Measurements from ENCODE around the gene CALML3. TPM values are rescaled to one million over a fixed set of nuclear protein-coding genes. Genes with fewer than 3 reads are reported as not detected.

The CALML3 gene
- total RNA-seq, 2 experiments from 2014 or later = not detected

- ChIA-PET CTCF (ENCODE audit: unreplicated experiment) (no interaction called here), POLR2A (no interaction called here)
- Histone ChIP-seq H3K36me3 (ENCODE audit: insufficient read depth, low read length) (no peaks in the 10 kb centered on the region), H3K4me3 (ENCODE audit: low read depth, low read length, poor library complexity, severe bottlenecking) (no peak within 1 kb of the TSS), H3K79me2 (ENCODE audit: insufficient read depth, low read depth, low read length) (no peaks in the 10 kb centered on the region), H3K9me2 (ENCODE audit: insufficient read depth, low read length) (no peaks in the 10 kb centered on the region), H4K20me1 (ENCODE audit: insufficient read depth, low read length) (no peaks in the 10 kb centered on the region), H3K9me3 (ENCODE audit: low read length) (no peaks in the 10 kb centered on the region), H3K4me2 (ENCODE audit: low read length) (no peak within 1 kb of the TSS), H2AFZ (ENCODE audit: low read length) (no peak within 1 kb of the TSS), H3K4me1 (ENCODE audit: insufficient read depth, low read length, poor library complexity, severe bottlenecking) (no peaks in the 10 kb centered on the region), H3K27ac (ENCODE audit: low read depth, low read length, poor library complexity, severe bottlenecking) (no peak within 1 kb of the TSS)
- TF ChIP-seq CTCF (conservative IDR thresholded peaks at IDR 0.05; ENCODE audit: low read length) (no peak), EZH2phosphoT487 (IDR thresholded peaks at IDR 0.05; ENCODE audit: borderline replicate concordance, low read depth, low read length) (no peak)
- intact Hi-C loops (cut with micrococcal nuclease; ENCODE audit: unreplicated experiment) = no loop called here
- DNase-seq (ENCODE audit: low spot score) = no peak
- no TSS peak for BruUV-seq (replicated peaks)
Measured at GRCh38 chr10:5499493-5500140, 25.1 kb upstream of the CALML3 start, which contains the start of gene CALML5. Gene CALML5, minus strand, starts transcription at chr10:5499570. Its CDS starts 132 bp downstream, at chr10:5499438.

GRCh38 chr10:5500162-5500670, 24.5 kb upstream of the CALML3 start:
- Histone ChIP-seq H4K20me1 (ENCODE audit: insufficient read depth, low read length) (no peaks in the 10 kb centered on the region), H3K4me1 (ENCODE audit: insufficient read depth, low read length, poor library complexity, severe bottlenecking) (no peaks in the 10 kb centered on the region), H3K36me3 (ENCODE audit: insufficient read depth, low read length) (no peaks in the 10 kb centered on the region), H3K9me2 (ENCODE audit: insufficient read depth, low read length) (no peaks in the 10 kb centered on the region), H2AFZ (ENCODE audit: low read length) (no peak overlapping the region), H3K4me2 (ENCODE audit: low read length) (no peak overlapping the region), H3K4me3 (ENCODE audit: low read depth, low read length, poor library complexity, severe bottlenecking) (no peak overlapping the region), H3K9me3 (ENCODE audit: low read length) (no peaks in the 10 kb centered on the region), H3K27ac (ENCODE audit: low read depth, low read length, poor library complexity, severe bottlenecking) (no peak overlapping the region), H3K79me2 (ENCODE audit: insufficient read depth, low read depth, low read length) (no peaks in the 10 kb centered on the region)
- BruUV-seq (replicated peaks) = no TSS peak
- ChIA-PET CTCF (ENCODE audit: unreplicated experiment) (no interaction called here), POLR2A (no interaction called here)
- TF ChIP-seq EZH2phosphoT487 (IDR thresholded peaks at IDR 0.05; ENCODE audit: borderline replicate concordance, low read depth, low read length) (no peak), CTCF (conservative IDR thresholded peaks at IDR 0.05; ENCODE audit: low read length) (no peak)
- DNase-seq (ENCODE audit: low spot score) = no peak
- intact Hi-C loops (cut with micrococcal nuclease; ENCODE audit: unreplicated experiment) = no loop called here

- H3K4me1 ChIP-seq (ENCODE audit: insufficient read depth, low read length, poor library complexity, severe bottlenecking) = no peaks in the 10 kb centered on the region
- H2AFZ ChIP-seq (ENCODE audit: low read length) = no peak overlapping the region
- ChIA-PET POLR2A (interaction anchor here (1.1 to 1.5 kb wide), 2 partner anchors 12 to 122 kb away, joined by 3 read pairs; no protein-coding TSS in a partner anchor), CTCF (ENCODE audit: unreplicated experiment) (no interaction called here)
- no peak overlapping the region for H3K4me3 ChIP-seq (ENCODE audit: low read depth, low read length, poor library complexity, severe bottlenecking)
- no peaks in the 10 kb centered on the region for H3K36me3 ChIP-seq (ENCODE audit: insufficient read depth, low read length)
- intact Hi-C loops (cut with micrococcal nuclease; ENCODE audit: unreplicated experiment) = no loop called here
- no peak overlapping the region for H3K4me2 ChIP-seq (ENCODE audit: low read length)
- no peaks in the 10 kb centered on the region for H3K79me2 ChIP-seq (ENCODE audit: insufficient read depth, low read depth, low read length)
- no peaks in the 10 kb centered on the region for H3K9me2 ChIP-seq (ENCODE audit: insufficient read depth, low read length)
- no peak for DNase-seq (ENCODE audit: low spot score)
- TF ChIP-seq EZH2phosphoT487 (IDR thresholded peaks at IDR 0.05; ENCODE audit: borderline replicate concordance, low read depth, low read length) (no peak), CTCF (conservative IDR thresholded peaks at IDR 0.05; ENCODE audit: low read length) (no peak)
- H3K27ac ChIP-seq (ENCODE audit: low read depth, low read length, poor library complexity, severe bottlenecking) = no peak overlapping the region
- H4K20me1 ChIP-seq (ENCODE audit: insufficient read depth, low read length) = no peaks in the 10 kb centered on the region
- no TSS peak for BruUV-seq (replicated peaks)
- H3K9me3 ChIP-seq (ENCODE audit: low read length) = no peaks in the 10 kb centered on the region
Measured at GRCh38 chr10:5500910-5501309, 23.9 kb upstream of the CALML3 start.
